Measurements from ENCODE around the gene MRPS34.

- TF ChIP-seq, protein P1, sequence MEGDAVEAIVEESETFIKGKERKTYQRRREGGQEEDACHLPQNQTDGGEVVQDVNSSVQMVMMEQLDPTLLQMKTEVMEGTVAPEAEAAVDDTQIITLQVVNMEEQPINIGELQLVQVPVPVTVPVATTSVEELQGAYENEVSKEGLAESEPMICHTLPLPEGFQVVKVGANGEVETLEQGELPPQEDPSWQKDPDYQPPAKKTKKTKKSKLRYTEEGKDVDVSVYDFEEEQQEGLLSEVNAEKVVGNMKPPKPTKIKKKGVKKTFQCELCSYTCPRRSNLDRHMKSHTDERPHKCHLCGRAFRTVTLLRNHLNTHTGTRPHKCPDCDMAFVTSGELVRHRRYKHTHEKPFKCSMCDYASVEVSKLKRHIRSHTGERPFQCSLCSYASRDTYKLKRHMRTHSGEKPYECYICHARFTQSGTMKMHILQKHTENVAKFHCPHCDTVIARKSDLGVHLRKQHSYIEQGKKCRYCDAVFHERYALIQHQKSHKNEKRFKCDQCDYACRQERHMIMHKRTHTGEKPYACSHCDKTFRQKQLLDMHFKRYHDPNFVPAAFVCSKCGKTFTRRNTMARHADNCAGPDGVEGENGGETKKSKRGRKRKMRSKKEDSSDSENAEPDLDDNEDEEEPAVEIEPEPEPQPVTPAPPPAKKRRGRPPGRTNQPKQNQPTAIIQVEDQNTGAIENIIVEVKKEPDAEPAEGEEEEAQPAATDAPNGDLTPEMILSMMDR (IDR thresholded peaks at IDR 0.05; ENCODE audit: borderline replicate concordance, extremely low read depth, low read length, poor library complexity, severe bottlenecking): no peak
- no peak for TF ChIP-seq EZH2 (IDR thresholded peaks at IDR 0.05; ENCODE audit: borderline replicate concordance, low read depth, low read length, severe bottlenecking)
Measured at GRCh38 chr16:1765826-1766225, 7.1 kb downstream of the MRPS34 start.
